GM12864 (cell line): Measurements from ENCODE around the gene ZNF555.
"Not testable (repeated sequence)": the region's sequence is repeated elsewhere in the genome, so short reads cannot be mapped to it uniquely, and the experiment has no call there.

Source experiments
- DNase-seq: peaks from one replicate; pipeline ENCODE4 v3.0.0-alpha.2; 2011; ENCODE audit warnings: low read depth
- H3K4me3 ChIP-seq: 2 replicates; pipeline ENCODE4 v1.5.1; 2011; ENCODE audit warnings: mild to moderate bottlenecking, low read depth, low read length, control low read depth
- TF ChIP-seq, protein P1 (sequence below): IDR thresholded peaks from 2 replicates; pipeline ENCODE4 v1.5.1; 2011; ENCODE audit warnings: low read depth, mild to moderate bottlenecking, moderate library complexity, low read length, control low read depth, inconsistent platforms; ENCODE audit errors: missing control alignments

The ZNF555 gene

DNA sequence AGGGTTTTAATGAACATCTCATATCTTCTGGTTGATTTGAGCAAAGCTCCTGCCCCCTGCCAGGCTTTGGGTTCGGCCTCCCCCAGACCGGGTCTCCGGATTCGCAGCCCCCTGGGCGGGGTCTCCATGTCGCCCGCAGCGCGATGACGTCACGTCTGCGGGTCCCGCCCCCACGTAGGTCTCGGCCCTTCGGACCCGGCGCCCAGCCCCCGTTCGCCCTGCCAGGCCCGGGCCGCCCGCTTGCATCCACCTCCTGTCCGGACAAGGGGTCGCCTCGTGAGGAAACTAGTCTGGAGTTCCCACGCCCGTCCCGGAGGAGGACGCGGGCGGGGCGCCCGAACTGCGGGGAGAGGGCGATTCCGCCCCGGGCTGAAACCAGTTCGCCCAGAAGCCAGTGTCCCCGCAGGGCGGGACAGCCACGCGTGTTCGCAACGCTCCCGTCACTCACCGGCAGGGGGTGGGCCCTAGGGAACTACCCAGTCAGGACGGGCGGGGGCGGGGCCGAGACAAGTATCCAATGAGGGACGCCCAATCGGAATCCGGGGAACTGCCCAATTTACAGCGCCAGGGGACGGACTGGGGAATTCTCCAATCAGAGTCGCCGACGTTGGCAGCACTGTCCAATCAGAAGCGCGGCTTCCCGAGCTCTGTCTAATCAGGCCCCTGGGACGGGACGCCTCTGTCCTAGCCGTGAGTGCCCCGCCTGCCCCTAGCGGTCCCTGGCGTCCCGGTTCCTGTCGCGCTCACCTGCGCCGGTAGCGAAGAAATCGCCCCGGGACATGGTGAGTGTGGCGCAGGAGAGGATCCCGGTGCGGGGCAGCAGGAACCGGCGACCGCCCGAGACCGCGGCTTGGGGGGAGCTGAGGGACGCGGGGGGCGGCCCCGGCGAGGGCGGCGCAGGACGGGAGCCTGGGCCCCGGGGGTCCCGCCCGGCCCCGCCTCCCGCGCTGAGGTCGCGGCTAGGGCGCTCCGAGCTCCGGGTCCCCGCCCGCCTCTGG, at the start of gene ZNF555:
Gene ZNF555 (plus strand): TSS at position 682 of the 998 bp plus-strand sequence. CDS start 98 bp downstream, at position 780.
- TF ChIP-seq, protein P1, sequence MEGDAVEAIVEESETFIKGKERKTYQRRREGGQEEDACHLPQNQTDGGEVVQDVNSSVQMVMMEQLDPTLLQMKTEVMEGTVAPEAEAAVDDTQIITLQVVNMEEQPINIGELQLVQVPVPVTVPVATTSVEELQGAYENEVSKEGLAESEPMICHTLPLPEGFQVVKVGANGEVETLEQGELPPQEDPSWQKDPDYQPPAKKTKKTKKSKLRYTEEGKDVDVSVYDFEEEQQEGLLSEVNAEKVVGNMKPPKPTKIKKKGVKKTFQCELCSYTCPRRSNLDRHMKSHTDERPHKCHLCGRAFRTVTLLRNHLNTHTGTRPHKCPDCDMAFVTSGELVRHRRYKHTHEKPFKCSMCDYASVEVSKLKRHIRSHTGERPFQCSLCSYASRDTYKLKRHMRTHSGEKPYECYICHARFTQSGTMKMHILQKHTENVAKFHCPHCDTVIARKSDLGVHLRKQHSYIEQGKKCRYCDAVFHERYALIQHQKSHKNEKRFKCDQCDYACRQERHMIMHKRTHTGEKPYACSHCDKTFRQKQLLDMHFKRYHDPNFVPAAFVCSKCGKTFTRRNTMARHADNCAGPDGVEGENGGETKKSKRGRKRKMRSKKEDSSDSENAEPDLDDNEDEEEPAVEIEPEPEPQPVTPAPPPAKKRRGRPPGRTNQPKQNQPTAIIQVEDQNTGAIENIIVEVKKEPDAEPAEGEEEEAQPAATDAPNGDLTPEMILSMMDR, result peak; percentile 60
- H3K4me3 ChIP-seq, result peak within 1 kb of the TSS; percentile 82
- peak; percentile 97 for DNase-seq

DNA sequence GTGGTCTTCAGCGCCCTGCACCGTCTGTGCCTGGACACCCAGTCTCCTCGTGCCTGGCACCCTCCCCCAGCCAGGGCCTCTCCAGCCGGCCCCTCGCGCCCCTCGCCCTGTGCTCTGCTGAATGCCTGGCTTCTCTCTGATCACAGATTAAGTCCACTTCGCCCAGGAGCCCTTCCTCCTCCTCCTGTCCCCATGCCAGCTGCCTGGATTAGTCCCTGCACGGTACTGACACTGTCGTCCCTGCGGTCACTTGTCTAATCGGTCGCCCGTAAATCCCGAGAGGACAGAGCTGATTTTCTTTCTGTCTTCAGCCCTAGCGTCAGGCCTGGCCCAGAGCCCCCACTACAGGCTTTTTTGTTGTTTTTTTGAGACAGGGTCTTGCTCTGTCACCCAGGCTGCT, 49.4 kb upstream of the ZNF555 start:
- DNase-seq, result no peak
- no peak overlapping the region for H3K4me3 ChIP-seq
- TF ChIP-seq, protein P1, result no peak

- H3K4me3 ChIP-seq, DNase-seq: not testable (repeated sequence)
These were observed 48.6 kb upstream of the ZNF555 start for GRCh38 chr19:2792666-2793065.

GRCh38 chr19:2793126-2793525, 48.1 kb upstream of the ZNF555 start:
- DNase-seq, result no peak
- no peak overlapping the region for H3K4me3 ChIP-seq
- TF ChIP-seq, protein P1, result no peak

- no peak for DNase-seq
- TF ChIP-seq, protein P1, result no peak
- H3K4me3 ChIP-seq, result no peak overlapping the region
These were observed 47.7 kb upstream of the ZNF555 start for GRCh38 chr19:2793577-2793976.

GRCh38 chr19:2795827-2796658, 45.2 kb upstream of the ZNF555 start:
- H3K4me3 ChIP-seq, result no peak overlapping the region
- no peak for DNase-seq
- TF ChIP-seq, protein P1, result no peak

DNA sequence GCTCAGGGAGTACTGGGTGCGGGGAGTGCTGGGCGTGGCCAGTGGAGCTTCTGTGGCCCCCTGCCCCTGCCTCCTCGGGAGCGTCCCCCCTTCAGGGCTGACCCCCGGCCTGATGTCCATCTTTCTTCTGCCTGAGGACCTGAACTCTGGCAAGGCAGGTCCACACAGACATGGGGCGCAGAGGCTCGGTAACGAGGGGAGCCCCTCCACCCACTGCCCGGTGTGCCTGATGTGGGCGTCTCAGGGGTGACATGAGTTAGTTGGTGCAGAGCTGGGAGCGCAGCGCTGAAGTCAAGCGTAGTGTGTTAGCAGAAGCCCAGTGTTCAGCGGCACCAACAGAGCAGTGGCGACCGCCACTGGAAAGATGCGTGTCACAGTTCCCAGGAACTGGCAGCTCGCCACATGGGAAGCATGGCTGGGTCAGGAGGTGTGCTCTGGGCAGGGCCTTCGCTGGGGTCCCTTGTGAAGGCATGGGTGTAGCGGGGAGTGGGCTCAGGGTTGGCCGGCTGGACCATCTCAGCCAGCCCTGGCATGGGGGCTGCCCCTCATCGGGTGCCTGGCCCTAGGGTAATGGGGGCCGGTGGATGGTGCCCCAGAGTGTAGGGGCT, 44.5 kb upstream of the ZNF555 start:
- TF ChIP-seq, protein P1, result no peak
- no peak for DNase-seq

More for the DNA sequence above, 44.5 kb upstream of the ZNF555 start:
- no peak overlapping the region for H3K4me3 ChIP-seq
